Measurements from ENCODE around the gene CLDN6.

GRCh38 chr16:3021449-3022207, 3.6 kb upstream of the CLDN6 start:
- peak; percentile 26 to 39 for TF ChIP-seq CTCF (conservative IDR thresholded peaks at IDR 0.05 in 1 of 2, IDR thresholded peaks at IDR 0.05 in 1 of 2; ENCODE audit: low read depth in 1 of 2, low read length in 2 of 2)
- TF ChIP-seq EZH2 (IDR thresholded peaks at IDR 0.05; ENCODE audit: low read length, missing control alignments): no peak
